Astrocyte (in vitro differentiated cells and primary cell): Measurements from ENCODE around the gene SDF2L1. TPM values are rescaled to one million over a fixed set of nuclear protein-coding genes. Genes with fewer than 3 reads are reported as not detected.

ENCODE experiments used
- DNase-seq: peaks from one replicate; pipeline ENCODE4 v3.0.0-alpha.2; 2010; ENCODE audit warnings: low read depth
- FAIRE-seq: peaks from 2 replicates; lab custom pipeline; 2011; peaks lifted over from hg19 to GRCh38; lab: Jason Lieb, UNC
- H2AFZ ChIP-seq: 2 replicates; pipeline ENCODE4 v1.6.0; 2012; ENCODE audit warnings: low read depth, low read length, inconsistent platforms
- H3K27ac ChIP-seq: 2 replicates; pipeline ENCODE4 v1.5.1; 2011; ENCODE audit warnings: low read depth, low read length, inconsistent platforms
- H3K27me3 ChIP-seq: 2 replicates; pipeline ENCODE4 v1.6.0; 2011; ENCODE audit warnings: low read length, inconsistent platforms; ENCODE audit not compliant: insufficient read depth
- H3K36me3 ChIP-seq: 2 replicates; pipeline ENCODE4 v1.5.1; 2011; ENCODE audit warnings: low read length, inconsistent platforms; ENCODE audit not compliant: insufficient read depth
- H3K4me1 ChIP-seq: 2 replicates; pipeline ENCODE4 v1.5.1; 2011; ENCODE audit warnings: low read length, inconsistent platforms; ENCODE audit not compliant: insufficient read depth
- H3K4me2 ChIP-seq: 2 replicates; pipeline ENCODE4 v1.6.0; 2012; ENCODE audit warnings: low read length, inconsistent platforms
- H3K4me3 ChIP-seq: 2 replicates; pipeline ENCODE4 v1.5.1; 2011; ENCODE audit warnings: low read depth, mild to moderate bottlenecking, low read length, inconsistent platforms; ENCODE audit not compliant: insufficient read depth
- H3K79me2 ChIP-seq: 2 replicates; pipeline ENCODE4 v1.6.0; 2012; ENCODE audit warnings: mild to moderate bottlenecking, low read length, inconsistent platforms; ENCODE audit not compliant: insufficient read depth
- H3K9ac ChIP-seq: 2 replicates; pipeline ENCODE4 v1.6.0; 2012; ENCODE audit warnings: mild to moderate bottlenecking, low read length, inconsistent platforms
- H3K9me3 ChIP-seq: 2 replicates; pipeline ENCODE4 v1.5.1; 2012; ENCODE audit warnings: low read depth, mild to moderate bottlenecking, low read length, inconsistent platforms; ENCODE audit not compliant: insufficient read depth
- H4K20me1 ChIP-seq: 2 replicates; pipeline ENCODE4 v1.6.0; 2012; ENCODE audit warnings: low read length, inconsistent platforms; ENCODE audit not compliant: insufficient read depth
- H3K27ac Mint-ChIP-seq: one replicate; pipeline ENCODE4 v1.8.0; 2021; ENCODE audit warnings: mild to moderate bottlenecking, mixed read lengths; ENCODE audit not compliant: unreplicated experiment
- H3K27me3 Mint-ChIP-seq: one replicate; pipeline ENCODE4 v1.8.0; 2021; ENCODE audit warnings: low read depth, mixed read lengths; ENCODE audit not compliant: unreplicated experiment
- H3K36me3 Mint-ChIP-seq: one replicate; pipeline ENCODE4 v1.8.0; 2021; ENCODE audit warnings: low read depth, mixed read lengths; ENCODE audit not compliant: unreplicated experiment
- H3K4me1 Mint-ChIP-seq: one replicate; pipeline ENCODE4 v1.8.0; 2021; ENCODE audit warnings: low read depth, mixed read lengths; ENCODE audit not compliant: unreplicated experiment
- H3K4me3 Mint-ChIP-seq: one replicate; pipeline ENCODE4 v1.8.0; 2021; ENCODE audit warnings: mild to moderate bottlenecking, moderate library complexity, mixed read lengths; ENCODE audit not compliant: unreplicated experiment
- H3K9me3 Mint-ChIP-seq: one replicate; pipeline ENCODE4 v1.8.0; 2021; ENCODE audit warnings: mild to moderate bottlenecking, mixed read lengths; ENCODE audit not compliant: unreplicated experiment
- EZH2 ChIP-seq: IDR thresholded peaks from 2 replicates; pipeline ENCODE4 v1.6.1; 2012; ENCODE audit warnings: mild to moderate bottlenecking, low read length, inconsistent platforms; ENCODE audit not compliant: insufficient read depth
- total RNA-seq: library from RNA; stranded (reverse); gene quantifications from 2 replicates; pipeline ENCODE4 v1.2.1, GENCODE V29; 2021
- TF ChIP-seq, protein P1 (sequence below): IDR thresholded peaks from 2 replicates; pipeline ENCODE4 v1.5.1; 2011; ENCODE audit warnings: low read depth, mild to moderate bottlenecking, inconsistent platforms, low read length, moderate library complexity; ENCODE audit not compliant: insufficient read depth

SDF2L1 gene
- total RNA-seq, 1 donor from 2014 or later: 49.5 TPM

DNA sequence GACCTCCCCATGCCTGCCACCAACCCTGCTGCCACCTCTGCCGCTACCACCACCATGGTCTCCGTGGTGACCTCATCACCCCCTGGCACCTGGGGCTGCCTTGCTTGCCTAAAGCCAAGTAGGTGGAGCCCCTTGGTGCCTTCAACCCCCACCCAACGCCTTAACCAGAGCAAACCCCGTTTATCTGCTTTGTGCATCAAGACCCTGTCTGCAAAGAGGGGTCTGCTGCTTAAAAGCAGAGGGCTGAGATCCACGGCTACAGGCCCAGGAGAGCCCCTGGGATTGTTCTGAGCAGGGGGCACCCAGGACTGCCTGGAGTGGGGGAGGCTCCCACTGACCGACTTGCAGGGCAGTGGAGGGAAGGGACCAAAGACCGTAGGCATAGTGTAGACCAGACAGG is 18.8 kb downstream of the SDF2L1 start:
- FAIRE-seq (no peak), DNase-seq (no peak)
- no peaks in the 10 kb centered on the region for H3K4me1 Mint-ChIP-seq
- peaks cover 7% of the 10 kb centered on the region for H3K4me1 ChIP-seq
- H3K27me3 ChIP-seq: no peaks in the 10 kb centered on the region
- H3K36me3 ChIP-seq: no peaks in the 10 kb centered on the region
- H3K9me3 Mint-ChIP-seq: no peaks in the 10 kb centered on the region
- no peak overlapping the region for H3K4me3 Mint-ChIP-seq
- no peak overlapping the region for H3K27ac ChIP-seq
- TF ChIP-seq EZH2: no peak
- TF ChIP-seq, protein P1, sequence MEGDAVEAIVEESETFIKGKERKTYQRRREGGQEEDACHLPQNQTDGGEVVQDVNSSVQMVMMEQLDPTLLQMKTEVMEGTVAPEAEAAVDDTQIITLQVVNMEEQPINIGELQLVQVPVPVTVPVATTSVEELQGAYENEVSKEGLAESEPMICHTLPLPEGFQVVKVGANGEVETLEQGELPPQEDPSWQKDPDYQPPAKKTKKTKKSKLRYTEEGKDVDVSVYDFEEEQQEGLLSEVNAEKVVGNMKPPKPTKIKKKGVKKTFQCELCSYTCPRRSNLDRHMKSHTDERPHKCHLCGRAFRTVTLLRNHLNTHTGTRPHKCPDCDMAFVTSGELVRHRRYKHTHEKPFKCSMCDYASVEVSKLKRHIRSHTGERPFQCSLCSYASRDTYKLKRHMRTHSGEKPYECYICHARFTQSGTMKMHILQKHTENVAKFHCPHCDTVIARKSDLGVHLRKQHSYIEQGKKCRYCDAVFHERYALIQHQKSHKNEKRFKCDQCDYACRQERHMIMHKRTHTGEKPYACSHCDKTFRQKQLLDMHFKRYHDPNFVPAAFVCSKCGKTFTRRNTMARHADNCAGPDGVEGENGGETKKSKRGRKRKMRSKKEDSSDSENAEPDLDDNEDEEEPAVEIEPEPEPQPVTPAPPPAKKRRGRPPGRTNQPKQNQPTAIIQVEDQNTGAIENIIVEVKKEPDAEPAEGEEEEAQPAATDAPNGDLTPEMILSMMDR: no peak
- H3K27ac Mint-ChIP-seq: no peak overlapping the region
- H3K27me3 Mint-ChIP-seq: peaks cover 16% of the 10 kb centered on the region
- no peak overlapping the region for H3K4me2 ChIP-seq
- no peak overlapping the region for H2AFZ ChIP-seq
- no peak overlapping the region for H3K4me3 ChIP-seq
- H3K36me3 Mint-ChIP-seq: no peaks in the 10 kb centered on the region
- H3K79me2 ChIP-seq: no peaks in the 10 kb centered on the region
- no peaks in the 10 kb centered on the region for H3K9me3 ChIP-seq
- H3K9ac ChIP-seq: no peak overlapping the region
- no peaks in the 10 kb centered on the region for H4K20me1 ChIP-seq

DNA sequence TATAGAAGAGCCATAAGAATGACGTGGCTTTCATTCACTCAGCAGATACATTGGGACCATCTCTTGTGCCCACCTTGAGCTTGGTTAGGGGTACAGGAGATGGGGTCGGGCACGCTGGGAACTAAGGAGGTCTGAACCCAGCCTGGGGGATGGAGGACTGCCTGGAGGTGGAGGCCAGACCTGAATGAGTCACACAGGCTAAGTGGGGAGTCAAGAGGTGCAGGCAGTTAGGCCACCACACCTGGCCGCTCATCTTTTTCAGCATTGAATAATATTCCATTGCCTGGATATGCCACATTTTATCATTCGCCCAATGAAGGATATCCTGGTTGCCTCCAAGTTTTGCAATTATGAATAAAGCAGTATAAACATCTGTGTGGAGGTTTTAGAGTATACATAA is 19.9 kb downstream of the SDF2L1 start:
- Histone ChIP-seq H3K9ac (no peak overlapping the region), H3K4me1 (peaks cover 6% of the 10 kb centered on the region), H3K4me2 (no peak overlapping the region), H3K36me3 (no peaks in the 10 kb centered on the region), H3K4me3 (no peak overlapping the region), H3K79me2 (peaks cover 9% of the 10 kb centered on the region), H3K9me3 (no peaks in the 10 kb centered on the region), H3K27me3 (no peaks in the 10 kb centered on the region), H3K27ac (no peak overlapping the region), H4K20me1 (no peaks in the 10 kb centered on the region), H2AFZ (no peak overlapping the region)
- peaks cover 2% of the 10 kb centered on the region for H3K4me1 Mint-ChIP-seq
- no peaks in the 10 kb centered on the region for H3K36me3 Mint-ChIP-seq
- no peak for FAIRE-seq
- H3K9me3 Mint-ChIP-seq: no peaks in the 10 kb centered on the region
- TF ChIP-seq, protein P1: no peak
- TF ChIP-seq EZH2: no peak
- H3K27me3 Mint-ChIP-seq: peaks cover 13% of the 10 kb centered on the region
- H3K4me3 Mint-ChIP-seq: no peak overlapping the region
- no peak for DNase-seq
- no peak overlapping the region for H3K27ac Mint-ChIP-seq

DNA sequence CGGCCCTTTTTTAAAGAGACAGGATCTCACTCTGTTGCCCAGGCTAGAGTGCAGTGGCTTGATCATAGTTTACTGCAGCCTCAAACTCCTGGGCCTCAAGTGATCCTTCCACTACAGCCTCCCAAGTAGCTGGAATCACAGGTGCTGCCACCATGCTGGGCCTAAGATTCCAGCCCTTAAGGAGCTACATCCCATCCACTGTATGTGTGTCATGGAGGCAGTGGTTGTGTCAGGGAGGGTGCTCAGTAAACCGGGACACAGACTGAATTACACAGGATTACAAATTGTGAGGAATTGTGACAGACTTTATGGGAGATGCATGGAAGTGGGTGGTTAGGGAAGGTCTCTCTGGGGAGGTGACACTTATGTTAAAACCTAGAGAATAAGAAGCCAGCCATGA is 21.6 kb downstream of the SDF2L1 start:
- H3K4me3 Mint-ChIP-seq: peak overlapping the region; percentile 60
- Histone ChIP-seq H3K27ac (no peak overlapping the region), H3K27me3 (no peaks in the 10 kb centered on the region), H3K36me3 (no peaks in the 10 kb centered on the region), H3K4me3 (no peak overlapping the region), H4K20me1 (no peaks in the 10 kb centered on the region), H3K9ac (no peak overlapping the region), H3K9me3 (no peaks in the 10 kb centered on the region), H2AFZ (no peak overlapping the region), H3K79me2 (peaks cover 18% of the 10 kb centered on the region), H3K4me2 (no peak overlapping the region), H3K4me1 (no peaks in the 10 kb centered on the region)
- no peak for DNase-seq
- H3K4me1 Mint-ChIP-seq: peaks cover 4% of the 10 kb centered on the region
- peaks cover 12% of the 10 kb centered on the region for H3K27me3 Mint-ChIP-seq
- H3K36me3 Mint-ChIP-seq: peaks cover 2% of the 10 kb centered on the region
- no peak for FAIRE-seq
- H3K9me3 Mint-ChIP-seq: no peaks in the 10 kb centered on the region
- TF ChIP-seq, protein P1: no peak
- no peak for TF ChIP-seq EZH2
- no peak overlapping the region for H3K27ac Mint-ChIP-seq
